Neural progenitor cell (in vitro differentiated cells): ENCODE measurements around the gene ITIH5. TPM values are rescaled to one million over a fixed set of nuclear protein-coding genes. Genes with fewer than 3 reads are reported as not detected.
A peak's percentile ranks its signal among the peaks of the same experiment; 100 is the strongest.

Experiments
- DNase-seq: peaks from one replicate; pipeline ENCODE4 v3.0.0-alpha.2; 2016; ENCODE audit warnings: low spot score
- H2AFZ ChIP-seq: fragments of 200-600 bp; sonication (generic); replicated peaks from 2 replicates; pipeline ENCODE4 v1.6.1; 2016; ENCODE audit warnings: antibody characterized with exemption
- H3F3A ChIP-seq: fragments of 200-600 bp; sonication (generic); 2 replicates; pipeline ENCODE4 v1.6.1; 2016; ENCODE audit warnings: antibody characterized with exemption, low read depth
- H3K27ac ChIP-seq: fragments of 200-600 bp; sonication (generic); 2 replicates; pipeline ENCODE4 v1.5.1; 2016; ENCODE audit warnings: mild to moderate bottlenecking
- H3K27me3 ChIP-seq: fragments of 200-600 bp; sonication (generic); 2 replicates; pipeline ENCODE4 v1.6.1; 2016; ENCODE audit warnings: mild to moderate bottlenecking, moderate library complexity
- H3K36me3 ChIP-seq: fragments of 200-600 bp; sonication (generic); 2 replicates; pipeline ENCODE4 v1.5.1; 2016
- H3K4me1 ChIP-seq: fragments of 200-600 bp; sonication (generic); 2 replicates; pipeline ENCODE4 v1.6.1; 2016; ENCODE audit warnings: mixed run types
- H3K4me2 ChIP-seq: fragments of 200-600 bp; sonication (generic); 2 replicates; pipeline ENCODE4 v1.6.1; 2016
- H3K4me3 ChIP-seq: fragments of 200-600 bp; sonication (generic); 2 replicates; pipeline ENCODE4 v1.5.1; 2016
- H3K79me2 ChIP-seq: fragments of 200-600 bp; sonication (generic); 2 replicates; pipeline ENCODE4 v1.6.1; 2016; ENCODE audit warnings: low read depth
- H3K9ac ChIP-seq: fragments of 200-600 bp; sonication (generic); 2 replicates; pipeline ENCODE4 v1.6.1; 2016
- H3K9me3 ChIP-seq: fragments of 200-600 bp; sonication (generic); 2 replicates; pipeline ENCODE4 v1.5.1; 2016; ENCODE audit warnings: low read depth
- H4K20me1 ChIP-seq: fragments of 200-600 bp; sonication (generic); 2 replicates; pipeline ENCODE4 v1.6.1; 2016; ENCODE audit warnings: low read depth
- H3K27ac Mint-ChIP-seq: 3 replicates; pipeline ENCODE4 v1.8.0; 2021; ENCODE audit warnings: mixed read lengths
- H3K27me3 Mint-ChIP-seq: 2 replicates; pipeline ENCODE4 v1.8.0; 2022; ENCODE audit warnings: low read depth, mild to moderate bottlenecking, inconsistent platforms, moderate library complexity, mixed read lengths; ENCODE audit not compliant: insufficient read depth
- H3K36me3 Mint-ChIP-seq: 3 replicates; pipeline ENCODE4 v1.8.0; 2021; ENCODE audit warnings: mixed read lengths
- H3K4me1 Mint-ChIP-seq: 3 replicates; pipeline ENCODE4 v1.8.0; 2021; ENCODE audit warnings: mixed read lengths
- H3K4me3 Mint-ChIP-seq: 3 replicates; pipeline ENCODE4 v1.8.0; 2021; ENCODE audit warnings: mild to moderate bottlenecking, moderate library complexity, mixed read lengths
- H3K9me3 Mint-ChIP-seq: 3 replicates; pipeline ENCODE4 v1.8.0; 2020; ENCODE audit warnings: mixed read lengths
- CTCF ChIP-seq: fragments of 200-600 bp; sonication (generic); IDR thresholded peaks from 2 replicates; pipeline ENCODE4 v1.5.1; 2017; ENCODE audit warnings: antibody characterized with exemption, mild to moderate bottlenecking
- EZH2 ChIP-seq: fragments of 200-600 bp; sonication (generic); IDR thresholded peaks from 2 replicates; pipeline ENCODE4 v1.6.1; 2017; ENCODE audit warnings: antibody characterized with exemption, mild to moderate bottlenecking, moderate library complexity
- EZH2phosphoT487 ChIP-seq: fragments of 200-600 bp; sonication (generic); IDR thresholded peaks from 2 replicates; pipeline ENCODE4 v1.6.1; 2017; ENCODE audit warnings: antibody characterized with exemption
- total RNA-seq: library from RNA; depleted of rRNA; stranded (reverse); fragments of >200 nt; gene quantifications from 2 replicates; pipeline ENCODE4 v1.2.3, GENCODE V29; 2015; ENCODE audit warnings: low replicate concordance

The ITIH5 gene
- total RNA-seq, 1 donor from 2014 or later: 1.1 TPM

GRCh38 chr10:7544203-7544602 is 122.6 kb downstream of the ITIH5 start:
- H3K27me3 ChIP-seq: no peaks in the 10 kb centered on the region
- TF ChIP-seq CTCF: no peak
- no peak for TF ChIP-seq EZH2phosphoT487
- no peak for TF ChIP-seq EZH2
- no peak overlapping the region for H3K4me3 ChIP-seq

GRCh38 chr10:7542189-7542914 is 124.4 kb downstream of the ITIH5 start:
- H3K4me1 ChIP-seq: peaks cover 6% of the 10 kb centered on the region
- H3K79me2 ChIP-seq: no peaks in the 10 kb centered on the region
- H3K4me3 ChIP-seq: no peak overlapping the region
- H3K36me3 Mint-ChIP-seq: no peaks in the 10 kb centered on the region
- no peak for TF ChIP-seq CTCF
- no peak for TF ChIP-seq EZH2phosphoT487
- no peak for TF ChIP-seq EZH2
- peaks cover 6% of the 10 kb centered on the region for H3K9me3 Mint-ChIP-seq
- no peaks in the 10 kb centered on the region for H3K36me3 ChIP-seq
- H3K4me3 Mint-ChIP-seq: no peak overlapping the region
- no peaks in the 10 kb centered on the region for H3K27me3 ChIP-seq
- no peak overlapping the region for H3K27ac Mint-ChIP-seq
- H3K4me1 Mint-ChIP-seq: peaks cover 19% of the 10 kb centered on the region
- H3F3A ChIP-seq: no peaks in the 10 kb centered on the region
- H3K27me3 Mint-ChIP-seq: peaks cover 2% of the 10 kb centered on the region
- H2AFZ ChIP-seq: no peak overlapping the region
- H3K9me3 ChIP-seq: no peaks in the 10 kb centered on the region
- H4K20me1 ChIP-seq: no peaks in the 10 kb centered on the region
- H3K9ac ChIP-seq: no peak overlapping the region
- no peak overlapping the region for H3K4me2 ChIP-seq
- no peak for DNase-seq
- H3K27ac ChIP-seq: no peak overlapping the region

More at GRCh38 chr10:7544203-7544602, 122.6 kb downstream of the ITIH5 start:
- Histone ChIP-seq H3K36me3 (no peaks in the 10 kb centered on the region), H3K9ac (no peak overlapping the region), H3K79me2 (no peaks in the 10 kb centered on the region), H3K9me3 (no peaks in the 10 kb centered on the region), H2AFZ (no peak overlapping the region), H4K20me1 (no peaks in the 10 kb centered on the region), H3K4me1 (peaks cover 6% of the 10 kb centered on the region), H3F3A (no peaks in the 10 kb centered on the region), H3K4me2 (no peak overlapping the region), H3K27ac (no peak overlapping the region)
- Mint-ChIP-seq H3K4me3 (no peak overlapping the region), H3K4me1 (peaks cover 19% of the 10 kb centered on the region), H3K9me3 (peaks cover 2% of the 10 kb centered on the region), H3K27me3 (peaks cover 4% of the 10 kb centered on the region), H3K27ac (no peak overlapping the region), H3K36me3 (no peaks in the 10 kb centered on the region)
- DNase-seq: no peak

- Mint-ChIP-seq H3K9me3 (peaks cover 6% of the 10 kb centered on the region), H3K4me1 (peaks cover 19% of the 10 kb centered on the region), H3K27me3 (peaks cover 2% of the 10 kb centered on the region), H3K36me3 (no peaks in the 10 kb centered on the region), H3K4me3 (no peak overlapping the region), H3K27ac (peak overlapping the region; percentile 79)
- Histone ChIP-seq H3K4me3 (no peak overlapping the region), H3K27me3 (no peaks in the 10 kb centered on the region), H3K36me3 (no peaks in the 10 kb centered on the region), H3K9me3 (no peaks in the 10 kb centered on the region), H3F3A (no peaks in the 10 kb centered on the region), H3K9ac (no peak overlapping the region), H3K79me2 (no peaks in the 10 kb centered on the region), H3K4me2 (peak overlapping the region; percentile 10), H3K4me1 (peaks cover 6% of the 10 kb centered on the region), H2AFZ (peak overlapping the region; percentile 26), H4K20me1 (no peaks in the 10 kb centered on the region), H3K27ac (no peak overlapping the region)
- TF ChIP-seq EZH2phosphoT487 (no peak), CTCF (no peak), EZH2 (no peak)
- peak; percentile 39 for DNase-seq
Measured at GRCh38 chr10:7541137-7542087, 125.4 kb downstream of the ITIH5 start.
